T-cell (primary cell): ENCODE data around the gene MCF2L2. TPM values are rescaled to one million over a fixed set of nuclear protein-coding genes. Genes with fewer than 3 reads are reported as not detected.
A peak's percentile ranks its signal among the peaks of the same experiment; 100 is the strongest.

ENCODE experiments used
- ATAC-seq, 4 experiments: fragments of 200-7000 bp in 3 of 4; fragments of 150-1000 bp in 1 of 4; cut with Tn5 transposase; replicated peaks in 1 of 4; 1 replicate in 3 of 4; 2 replicates in 1 of 4; pipeline ENCODE4 v1.10.0; 2021; ENCODE audit warnings: moderate library complexity in 3 of 4, mild to moderate bottlenecking in 2 of 4, moderate number of reproducible peaks in 1 of 4
- CTCF ChIA-PET, 2 donors: fragments of 300-600 bp; sonication (Branson Sonifier 250); formaldehyde crosslinking; loops; one replicate each; lab custom pipeline; 2022; ENCODE audit warnings: antibody characterized with exemption in 2 of 2; lab: Charles Lee
- POLR2A ChIA-PET, 2 donors: fragments of 300-600 bp; sonication (Branson Sonifier 250); formaldehyde crosslinking; loops; one replicate each; lab custom pipeline; 2022; ENCODE audit warnings: antibody characterized with exemption in 2 of 2; lab: Charles Lee
- DNase-seq, 35 experiments: peaks; one replicate each; pipeline versions ENCODE4 v3.0.0 to v3.0.0-alpha.2; 2013 to 2023
- H3K27ac ChIP-seq: one replicate; pipeline ENCODE4 v1.5.1; 2013; ENCODE audit warnings: low read length
- H3K27me3 ChIP-seq, 2 experiments: replicated peaks in 1 of 2; 1 replicate in 1 of 2; 2 replicates in 1 of 2; pipeline versions ENCODE4 v1.6.1 to v1.7.0; 2013; ENCODE audit warnings: low read length in 1 of 2, mixed read lengths in 1 of 2; ENCODE audit not compliant: control insufficient read depth in 2 of 2, insufficient read depth in 2 of 2; ENCODE audit errors: extremely low read depth in 1 of 2
- H3K36me3 ChIP-seq, 2 donors: 1 replicate in 1 of 2; 2 replicates in 1 of 2; pipeline versions ENCODE4 v1.6.1 to v1.7.0; 2013; ENCODE audit warnings: low read length in 1 of 2; ENCODE audit not compliant: control insufficient read depth in 2 of 2, insufficient read depth in 1 of 2; ENCODE audit errors: extremely low read depth in 1 of 2
- H3K4me1 ChIP-seq, 2 experiments: 1 replicate in 1 of 2; 2 replicates in 1 of 2; pipeline versions ENCODE4 v1.6.1 to v1.7.0; 2013; ENCODE audit warnings: low read length in 2 of 2, mixed read lengths in 1 of 2; ENCODE audit not compliant: insufficient read depth in 2 of 2, control insufficient read depth in 1 of 2; ENCODE audit errors: extremely low read depth in 1 of 2
- H3K4me3 ChIP-seq, 2 donors: 1 replicate in 1 of 2; 2 replicates in 1 of 2; pipeline versions ENCODE4 v1.5.1 to v1.7.0; 2013; ENCODE audit warnings: mild to moderate bottlenecking in 2 of 2, low read length in 1 of 2, moderate library complexity in 1 of 2; ENCODE audit not compliant: control insufficient read depth in 1 of 2; ENCODE audit errors: extremely low read depth in 1 of 2
- H3K9me3 ChIP-seq: 2 replicates; pipeline ENCODE4 v1.7.0; 2013
- H3K27ac Mint-ChIP-seq, 2 donors: one replicate each; pipeline ENCODE4 v1.8.0; 2020 to 2021; ENCODE audit warnings: mild to moderate bottlenecking in 2 of 2, mixed read lengths in 2 of 2
- H3K27me3 Mint-ChIP-seq, 2 donors: one replicate each; pipeline ENCODE4 v1.8.0; 2021 to 2022; ENCODE audit warnings: mixed read lengths in 2 of 2
- H3K36me3 Mint-ChIP-seq: one replicate; pipeline ENCODE4 v1.8.0; 2021; ENCODE audit warnings: mixed read lengths
- H3K4me1 Mint-ChIP-seq, 3 donors: one replicate each; pipeline ENCODE4 v1.8.0; 2020 to 2022; ENCODE audit warnings: mixed read lengths in 3 of 3, mild to moderate bottlenecking in 1 of 3
- H3K4me3 Mint-ChIP-seq, 3 donors: one replicate each; pipeline ENCODE4 v1.8.0; 2020 to 2022; ENCODE audit warnings: mild to moderate bottlenecking in 3 of 3, mixed read lengths in 3 of 3, moderate library complexity in 3 of 3
- H3K9me3 Mint-ChIP-seq, 3 donors: one replicate each; pipeline ENCODE4 v1.8.0; 2020 to 2022; ENCODE audit warnings: mixed read lengths in 3 of 3
- WGBS: methylation state at CpG from one replicate; pipeline ENCODE4 v1.1.5; 2013; ENCODE audit warnings: missing lambda C conversion rate; ENCODE audit not compliant: insufficient coverage; 5-methylcytosine and 5-hydroxymethylcytosine counted together
- total RNA-seq, 35 experiments: library from RNA in 6 of 35; stranded (reverse) in 6 of 35; fragments of 120-200 nt in 1 of 35; gene quantifications; one replicate each; pipeline versions ENCODE4 v1.2.1 to v1.2.4 and lab custom pipeline; 2013 to 2026

MCF2L2 gene
- total RNA-seq, 5 donors from 2014 or later (not counting 1 experiment from before 2014, with no cell fraction given): 4.8 to 8.1 (median 5.9) TPM

GRCh38 chr3:183349421-183350157 is 78.8 kb downstream of the MCF2L2 start:
- peak in 9 of 35 experiments; percentile 2 to 51 (median 13) for DNase-seq
- H3K9me3 Mint-ChIP-seq: peaks cover 3 to 9% (median 5%) of the 10 kb centered on the region in 3 donors

GRCh38 chr3:183342824-183343223 is 85.6 kb downstream of the MCF2L2 start:
- DNase-seq: no peak
- CTCF ChIA-PET: interaction anchor here in 1 of 2 donors (0.7 kb wide), 1 partner anchor 251 kb away, joined by 4 read pairs; no protein-coding TSS in a partner anchor
- no peak for ATAC-seq

More at GRCh38 chr3:183349421-183350157, 78.8 kb downstream of the MCF2L2 start:
- H3K9me3 ChIP-seq: no peaks in the 10 kb centered on the region
- CTCF ChIA-PET: interaction anchor here in 1 of 2 donors (0.5 to 1.1 kb wide), 4 partner anchors 26 to 555 kb away, joined by 3 to 5 read pairs (median 3); no protein-coding TSS in a partner anchor
- POLR2A ChIA-PET: interaction anchor here (0.6 to 1.5 kb wide), 3 partner anchors 15 to 850 kb away, joined by 3 to 7 read pairs (median 7); no protein-coding TSS in a partner anchor
- no peak overlapping the region for H3K4me3 ChIP-seq
- H3K36me3 Mint-ChIP-seq: peaks cover 14% of the 10 kb centered on the region
- peaks cover 11 to 13% of the 10 kb centered on the region in 2 experiments for H3K4me1 ChIP-seq
- H3K27ac ChIP-seq: peak overlapping the region; percentile 60
- no peaks in the 10 kb centered on the region for H3K27me3 ChIP-seq
- peaks cover 19 to 32% (median 31%) of the 10 kb centered on the region in 3 donors for H3K4me1 Mint-ChIP-seq
- 7% methylated on average over 3 of the region's 8 CpGs for WGBS
- H3K27ac Mint-ChIP-seq: peak overlapping the region; percentile 40 to 68
- H3K36me3 ChIP-seq: no peaks in the 10 kb centered on the region
- ATAC-seq: peak; percentile 42 to 60 (median 55)
- H3K4me3 Mint-ChIP-seq: peak overlapping the region; percentile 10 to 35 (median 31)
- H3K27me3 Mint-ChIP-seq: peaks cover 0 to 1% of the 10 kb centered on the region in 2 donors

GRCh38 chr3:183341545-183342288 is 86.7 kb downstream of the MCF2L2 start:
- Histone ChIP-seq H3K9me3 (no peaks in the 10 kb centered on the region), H3K4me3 (no peak overlapping the region), H3K27ac (no peak overlapping the region), H3K36me3 (no peaks in the 10 kb centered on the region), H3K4me1 (no peaks in the 10 kb centered on the region), H3K27me3 (no peaks in the 10 kb centered on the region)
- WGBS: 89% methylated on average over 3 of the region's 14 CpGs
- H3K9me3 Mint-ChIP-seq: peaks cover 3 to 12% (median 5%) of the 10 kb centered on the region in 3 donors
- no peak overlapping the region for H3K4me3 Mint-ChIP-seq
- no peak for DNase-seq
- no peaks in the 10 kb centered on the region for H3K27me3 Mint-ChIP-seq
- no peak overlapping the region for H3K27ac Mint-ChIP-seq
- POLR2A ChIA-PET: no interaction called here
- peaks cover 6 to 9% (median 6%) of the 10 kb centered on the region in 3 donors for H3K4me1 Mint-ChIP-seq
- H3K36me3 Mint-ChIP-seq: peaks cover 18% of the 10 kb centered on the region
- ATAC-seq: no peak
- CTCF ChIA-PET: no interaction called here

More at GRCh38 chr3:183342824-183343223, 85.6 kb downstream of the MCF2L2 start:
- Histone ChIP-seq H3K27me3 (no peaks in the 10 kb centered on the region), H3K4me3 (no peak overlapping the region), H3K27ac (no peak overlapping the region), H3K4me1 (no peaks in the 10 kb centered on the region), H3K36me3 (no peaks in the 10 kb centered on the region), H3K9me3 (no peaks in the 10 kb centered on the region)
- Mint-ChIP-seq H3K27ac (peak overlapping the region in 1 of 2 donors; percentile 31), H3K36me3 (peaks cover 17% of the 10 kb centered on the region), H3K9me3 (peaks cover 3 to 12% (median 5%) of the 10 kb centered on the region in 3 donors), H3K4me3 (no peak overlapping the region), H3K4me1 (peaks cover 8 to 11% (median 9%) of the 10 kb centered on the region in 3 donors), H3K27me3 (no peaks in the 10 kb centered on the region)
- POLR2A ChIA-PET: interaction anchor here in 1 of 2 donors (0.9 kb wide), 1 partner anchor 9 kb away, joined by 6 read pairs; no protein-coding TSS in a partner anchor
- WGBS: no CpG with 5 or more reads among the region's 1 CpG

GRCh38 chr3:183340222-183340621 is 88.2 kb downstream of the MCF2L2 start:
- Mint-ChIP-seq H3K4me3 (no peak overlapping the region), H3K27ac (no peak overlapping the region), H3K9me3 (peaks cover 0 to 8% (median 3%) of the 10 kb centered on the region in 3 donors), H3K27me3 (no peaks in the 10 kb centered on the region), H3K36me3 (peaks cover 13% of the 10 kb centered on the region), H3K4me1 (peaks cover 6 to 9% (median 6%) of the 10 kb centered on the region in 3 donors)
- ChIA-PET CTCF (no interaction called here), POLR2A (no interaction called here)
- no CpG with 5 or more reads among the region's 2 CpGs for WGBS
- no peak overlapping the region for H3K27ac ChIP-seq
- H3K4me1 ChIP-seq: no peaks in the 10 kb centered on the region
- no peaks in the 10 kb centered on the region for H3K9me3 ChIP-seq
- H3K4me3 ChIP-seq: no peak overlapping the region
- ATAC-seq (no peak), DNase-seq (no peak)
- no peaks in the 10 kb centered on the region for H3K27me3 ChIP-seq
- H3K36me3 ChIP-seq: no peaks in the 10 kb centered on the region

GRCh38 chr3:183339461-183340086 is 88.8 kb downstream of the MCF2L2 start:
- H3K4me3 Mint-ChIP-seq: no peak overlapping the region
- no CpG with 5 or more reads among the region's 8 CpGs for WGBS
- DNase-seq (no peak), ATAC-seq (no peak)
- no peaks in the 10 kb centered on the region for H3K4me1 ChIP-seq
- no peaks in the 10 kb centered on the region for H3K9me3 ChIP-seq
- ChIA-PET CTCF (no interaction called here), POLR2A (no interaction called here)
- peaks cover 6 to 9% (median 6%) of the 10 kb centered on the region in 3 donors for H3K4me1 Mint-ChIP-seq
- H3K27me3 Mint-ChIP-seq: no peaks in the 10 kb centered on the region
- no peak overlapping the region for H3K27ac ChIP-seq
- H3K4me3 ChIP-seq: no peak overlapping the region
- H3K36me3 ChIP-seq: no peaks in the 10 kb centered on the region
- H3K9me3 Mint-ChIP-seq: peaks cover 0 to 3% (median 0%) of the 10 kb centered on the region in 3 donors
- peaks cover 7% of the 10 kb centered on the region for H3K36me3 Mint-ChIP-seq
- H3K27me3 ChIP-seq: no peaks in the 10 kb centered on the region
- no peak overlapping the region for H3K27ac Mint-ChIP-seq

- DNase-seq (no peak), ATAC-seq (no peak)
- H3K9me3 ChIP-seq: no peaks in the 10 kb centered on the region
- no peaks in the 10 kb centered on the region for H3K4me1 ChIP-seq
- H3K36me3 ChIP-seq: no peaks in the 10 kb centered on the region
- no peak overlapping the region for H3K4me3 ChIP-seq
- Mint-ChIP-seq H3K4me1 (peaks cover 6 to 9% (median 6%) of the 10 kb centered on the region in 3 donors), H3K4me3 (no peak overlapping the region), H3K9me3 (no peaks in the 10 kb centered on the region), H3K27ac (no peak overlapping the region), H3K27me3 (no peaks in the 10 kb centered on the region), H3K36me3 (peaks cover 12% of the 10 kb centered on the region)
- no peaks in the 10 kb centered on the region for H3K27me3 ChIP-seq
- POLR2A ChIA-PET: no interaction called here
- CTCF ChIA-PET: no interaction called here
- 95% methylated on average over 3 of the region's 7 CpGs for WGBS
- no peak overlapping the region for H3K27ac ChIP-seq
Measured at GRCh38 chr3:183338520-183338919, 89.9 kb downstream of the MCF2L2 start.
